Measurements from ENCODE around the gene LSAMP.

DNA sequence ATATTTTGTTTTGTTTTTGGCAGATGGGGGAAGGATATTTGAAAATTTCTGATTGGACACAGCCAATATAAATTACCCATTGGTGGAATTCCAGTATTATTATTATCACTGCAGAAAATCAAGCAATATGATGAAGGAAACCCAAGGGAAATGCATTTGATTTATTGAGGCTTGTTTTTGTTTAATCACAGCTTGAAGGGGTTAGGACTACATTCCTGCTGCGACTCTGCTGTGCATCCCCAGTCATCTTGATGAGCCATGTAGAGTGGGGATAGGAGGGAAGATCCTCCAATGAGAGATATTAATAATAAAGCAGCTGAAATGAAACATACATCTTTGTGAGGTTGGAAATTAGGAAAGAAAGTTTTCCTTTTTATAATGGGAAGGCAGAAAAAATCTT lies 613.4 kb downstream of the LSAMP start:
- no peak for TF ChIP-seq POLR2A (IDR thresholded peaks at IDR 0.05; ENCODE audit: low read depth, low read length)
- no peak for TF ChIP-seq CTCF (conservative IDR thresholded peaks at IDR 0.05; ENCODE audit: low read depth, low read length)
- TF ChIP-seq FOS (IDR thresholded peaks at IDR 0.05; ENCODE audit: low read depth, low read length) = no peak
- no peak for TF ChIP-seq SMC3 (IDR thresholded peaks at IDR 0.05; ENCODE audit: low read depth, low read length)
- no peak for TF ChIP-seq USF2 (IDR thresholded peaks at IDR 0.05; ENCODE audit: low read depth, low read length)
- no peak for TF ChIP-seq MAZ (IDR thresholded peaks at IDR 0.05; ENCODE audit: borderline replicate concordance, low read depth, low read length)
- TF ChIP-seq CEBPB (IDR thresholded peaks at IDR 0.05; ENCODE audit: low read depth, low read length) = no peak
- no peak for TF ChIP-seq MXI1 (IDR thresholded peaks at IDR 0.05; ENCODE audit: borderline replicate concordance, low read depth, low read length)
- TF ChIP-seq MAFK (IDR thresholded peaks at IDR 0.05; ENCODE audit: low read depth, low read length) = no peak
- TF ChIP-seq CHD1 (IDR thresholded peaks at IDR 0.05; ENCODE audit: low read depth, low read length) = no peak
- TF ChIP-seq BHLHE40 (IDR thresholded peaks at IDR 0.05; ENCODE audit: low read depth, low read length) = no peak
- no peak for TF ChIP-seq RAD21 (IDR thresholded peaks at IDR 0.05; ENCODE audit: low read length)
- TF ChIP-seq RFX5 (IDR thresholded peaks at IDR 0.05; ENCODE audit: low read depth, low read length) = no peak
- TF ChIP-seq, protein P1, sequence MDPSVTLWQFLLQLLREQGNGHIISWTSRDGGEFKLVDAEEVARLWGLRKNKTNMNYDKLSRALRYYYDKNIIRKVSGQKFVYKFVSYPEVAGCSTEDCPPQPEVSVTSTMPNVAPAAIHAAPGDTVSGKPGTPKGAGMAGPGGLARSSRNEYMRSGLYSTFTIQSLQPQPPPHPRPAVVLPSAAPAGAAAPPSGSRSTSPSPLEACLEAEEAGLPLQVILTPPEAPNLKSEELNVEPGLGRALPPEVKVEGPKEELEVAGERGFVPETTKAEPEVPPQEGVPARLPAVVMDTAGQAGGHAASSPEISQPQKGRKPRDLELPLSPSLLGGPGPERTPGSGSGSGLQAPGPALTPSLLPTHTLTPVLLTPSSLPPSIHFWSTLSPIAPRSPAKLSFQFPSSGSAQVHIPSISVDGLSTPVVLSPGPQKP (IDR thresholded peaks at IDR 0.05; ENCODE audit: borderline replicate concordance, low read depth, low read length) = no peak
